Adrenal gland (tissue), 12 donors: ENCODE results near the gene LRRIQ1. TPM values are rescaled to one million over a fixed set of nuclear protein-coding genes. Genes with fewer than 3 reads are reported as not detected.

Experiments
- DNase-seq, 7 donors: peaks; one replicate each; pipeline ENCODE4 v3.0.0-alpha.2; 2019 to 2020
- H3K27ac ChIP-seq, 5 donors: fragments of 200-600 bp; sonication (generic) in 4 of 5; 1 replicate in 3 of 5; 2 replicates in 2 of 5; pipeline versions ENCODE4 v1.5.1 to v1.8.0; 2016 to 2020; ENCODE audit warnings: mild to moderate bottlenecking in 1 of 5
- H3K27me3 ChIP-seq: fragments of 200-600 bp; 2 replicates; pipeline ENCODE4 v1.8.0; 2021
- H3K36me3 ChIP-seq, 2 donors: fragments of 200-600 bp; replicated peaks in 1 of 2; 1 replicate in 1 of 2; 2 replicates in 1 of 2; pipeline versions ENCODE4 v1.5.1 to v1.8.0; 2018 to 2022
- H3K4me1 ChIP-seq, 2 donors: fragments of 200-600 bp; replicated peaks in 1 of 2; 1 replicate in 1 of 2; 2 replicates in 1 of 2; pipeline versions ENCODE4 v1.5.1 to v1.8.0; 2018 to 2021
- H3K4me3 ChIP-seq, 4 donors: fragments of 200-600 bp; sonication (generic) in 3 of 4; one replicate each; pipeline ENCODE4 v1.5.1; 2016 to 2018
- H3K9me3 ChIP-seq, 3 donors: fragments of 200-600 bp; sonication (generic) in 1 of 3; replicated peaks in 1 of 3; 1 replicate in 2 of 3; 2 replicates in 1 of 3; pipeline versions ENCODE4 v1.5.1 to v1.8.0; 2016 to 2021
- POLR2A ChIP-seq, 2 donors: fragments of 450-650 bp; IDR thresholded peaks; one replicate each; pipeline ENCODE4 v1.6.1; 2017; ENCODE audit warnings: antibody characterized with exemption in 2 of 2, mild to moderate bottlenecking in 2 of 2, moderate library complexity in 1 of 2
- WGBS, 4 donors: extraction: QIAGEN DNeasy Blood & Tissue Kit in 2 of 4; methylation state at CpG; one replicate each; pipeline versions ENCODE4 v1.1.5 to v1.1.7; 2013 to 2017; 5-methylcytosine and 5-hydroxymethylcytosine counted together
- intact Hi-C, 2 donors: fragments of 100-400 bp; cut with DNase I; formaldehyde crosslinking; loops; one replicate each; pipeline versions ENCODE4 v1.14.1 to v1.15.0; 2022 to 2023
- polyA plus RNA-seq, 3 donors: library from polyadenylated mRNA; stranded (reverse); fragments of 200-250 nt in 2 of 3; fragments of 350-450 nt in 1 of 3; fragmentation: Illumina TruSeq in 1 of 3; extraction: RNeasy Lipid Tissue Mini Kit (QIAGEN cat#74804) in 1 of 3; gene quantifications; one replicate each; pipeline ENCODE4 v1.2.3, GENCODE V29; 2013 to 2014
- total RNA-seq, 9 donors: library from RNA; depleted of rRNA in 4 of 9; stranded (reverse); fragments of >200 nt in 4 of 9; fragments of 120-200 nt in 1 of 9; fragmentation: NEBNext Ultra II Directional in 1 of 9; extraction: Animal tissue kit (Norgen Biotek cat#: 25700) in 1 of 9; gene quantifications; one replicate each; pipeline versions ENCODE4 v1.1.0 to v1.2.4, GENCODE V29; 2013 to 2023
- TF ChIP-seq, protein P1 (sequence below), 6 experiments: fragments of 450-650 bp in 4 of 6; fragments of 200-600 bp in 2 of 6; sonication (generic) in 1 of 6; IDR thresholded peaks; 1 replicate in 5 of 6; 2 replicates in 1 of 6; pipeline versions ENCODE4 v1.5.1 to v1.8.0; 2016 to 2021; ENCODE audit warnings: antibody characterized with exemption in 6 of 6, mild to moderate bottlenecking in 2 of 6, moderate library complexity in 1 of 6
- donor health status: healthy with polysubstance abuse.
- donor health status: Bipolar disorder and iron deficiency.
- donor health status: DM: yes; HTN: yes; CAD: no.
- donor health status: DM: no; HTN: no; CAD: no.
- donor health status: DM: no; HTN: no; CAD: no.
- donor health status: DM: yes; HTN: yes; CAD: no.

Gene LRRIQ1
- total and polyA plus RNA-seq, 12 donors, result 0.09 to 0.56 (median 0.34) TPM; not detected in 3

DNA sequence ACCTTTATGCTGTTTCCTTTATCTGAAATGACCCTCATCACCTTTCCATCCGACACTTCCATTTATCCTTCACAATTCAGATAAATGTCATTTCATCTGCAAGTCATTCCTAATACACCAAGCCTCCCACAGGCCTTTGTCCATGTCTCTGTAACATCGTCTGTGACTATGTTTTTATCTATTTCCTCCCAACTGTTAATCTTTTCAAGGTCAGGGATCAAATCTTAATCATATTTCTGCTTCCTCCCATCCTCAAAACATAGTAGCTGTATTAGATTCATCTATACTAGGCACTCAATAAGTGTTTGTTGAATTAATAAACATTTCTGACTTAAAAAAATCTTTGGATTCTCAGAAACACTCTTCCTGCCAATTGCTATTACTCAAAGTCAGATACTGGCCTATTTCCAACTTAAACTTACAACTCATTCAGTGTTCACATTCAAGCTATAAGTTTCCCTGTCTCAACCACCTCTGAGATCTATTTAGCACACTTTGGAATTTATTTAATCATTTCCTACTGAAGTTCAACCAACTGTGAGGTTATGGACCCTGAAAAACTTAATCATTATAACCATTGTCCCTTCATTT, 143.6 kb downstream of the LRRIQ1 start:
- no peak for DNase-seq
- Histone ChIP-seq H3K27ac (no peak overlapping the region), H3K9me3 (no peaks in the 10 kb centered on the region), H3K4me3 (no peak overlapping the region), H3K4me1 (no peaks in the 10 kb centered on the region), H3K36me3 (no peaks in the 10 kb centered on the region), H3K27me3 (no peaks in the 10 kb centered on the region)
- WGBS, 4 donors, result 25 to 31% (median 26%) methylated on average over 2 of the region's 2 CpGs
- TF ChIP-seq POLR2A (IDR thresholded peaks at IDR 0.05), result no peak
- TF ChIP-seq, protein P1, sequence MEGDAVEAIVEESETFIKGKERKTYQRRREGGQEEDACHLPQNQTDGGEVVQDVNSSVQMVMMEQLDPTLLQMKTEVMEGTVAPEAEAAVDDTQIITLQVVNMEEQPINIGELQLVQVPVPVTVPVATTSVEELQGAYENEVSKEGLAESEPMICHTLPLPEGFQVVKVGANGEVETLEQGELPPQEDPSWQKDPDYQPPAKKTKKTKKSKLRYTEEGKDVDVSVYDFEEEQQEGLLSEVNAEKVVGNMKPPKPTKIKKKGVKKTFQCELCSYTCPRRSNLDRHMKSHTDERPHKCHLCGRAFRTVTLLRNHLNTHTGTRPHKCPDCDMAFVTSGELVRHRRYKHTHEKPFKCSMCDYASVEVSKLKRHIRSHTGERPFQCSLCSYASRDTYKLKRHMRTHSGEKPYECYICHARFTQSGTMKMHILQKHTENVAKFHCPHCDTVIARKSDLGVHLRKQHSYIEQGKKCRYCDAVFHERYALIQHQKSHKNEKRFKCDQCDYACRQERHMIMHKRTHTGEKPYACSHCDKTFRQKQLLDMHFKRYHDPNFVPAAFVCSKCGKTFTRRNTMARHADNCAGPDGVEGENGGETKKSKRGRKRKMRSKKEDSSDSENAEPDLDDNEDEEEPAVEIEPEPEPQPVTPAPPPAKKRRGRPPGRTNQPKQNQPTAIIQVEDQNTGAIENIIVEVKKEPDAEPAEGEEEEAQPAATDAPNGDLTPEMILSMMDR (IDR thresholded peaks at IDR 0.05), result no peak
- intact Hi-C loops, result no loop called here

DNA sequence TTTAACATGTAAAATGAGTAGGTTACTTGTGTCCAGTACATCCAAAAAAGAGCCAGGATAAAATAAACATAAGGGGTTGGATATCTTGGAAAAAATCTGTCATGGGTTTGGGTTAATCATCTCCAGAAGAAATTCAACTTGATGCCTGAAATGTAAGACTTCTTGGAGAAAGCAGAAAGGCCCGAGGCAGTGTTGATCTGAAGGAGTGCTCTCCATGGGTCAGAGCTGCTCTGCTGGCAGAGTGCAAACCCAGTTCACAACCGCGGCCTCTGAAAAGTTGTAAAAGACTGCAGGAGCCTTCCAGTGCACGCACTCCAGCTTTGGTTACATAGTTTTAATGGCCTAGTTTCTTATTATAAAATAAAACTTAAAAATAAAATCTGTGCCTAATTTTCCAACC, 146.5 kb downstream of the LRRIQ1 start:
- Histone ChIP-seq H3K4me1 (no peaks in the 10 kb centered on the region), H3K27me3 (no peaks in the 10 kb centered on the region), H3K9me3 (no peaks in the 10 kb centered on the region), H3K4me3 (no peak overlapping the region), H3K36me3 (no peaks in the 10 kb centered on the region), H3K27ac (no peak overlapping the region)
- DNase-seq, result no peak
- TF ChIP-seq, protein P1 (IDR thresholded peaks at IDR 0.05), result no peak
- no peak for TF ChIP-seq POLR2A (IDR thresholded peaks at IDR 0.05)
- WGBS, 4 donors, result 63 to 78% (median 69%) methylated on average over 4 of the region's 4 CpGs
- intact Hi-C loops, result no loop called here

DNA sequence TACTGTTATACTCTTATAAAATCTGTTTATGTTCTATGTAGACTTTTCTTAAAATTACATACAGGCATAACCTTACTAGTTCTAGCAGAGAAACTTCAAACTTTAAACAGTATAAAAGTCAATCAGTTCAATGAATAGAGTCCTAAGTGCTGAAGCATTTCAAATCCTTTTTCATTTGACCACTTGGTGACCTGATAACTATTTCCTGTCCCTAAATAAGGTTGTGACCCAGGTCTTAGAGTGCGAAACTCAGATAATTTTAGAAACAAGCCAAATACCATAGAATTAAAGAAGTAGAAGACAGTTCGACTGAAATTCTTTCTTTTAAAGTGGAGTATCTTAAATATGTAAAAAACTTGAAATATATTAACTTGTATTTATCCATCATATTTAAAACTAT, 147.7 kb downstream of the LRRIQ1 start:
- no peak for DNase-seq
- intact Hi-C loops, result no loop called here
- H3K36me3 ChIP-seq, result no peaks in the 10 kb centered on the region
- no peak overlapping the region for H3K27ac ChIP-seq
- no peaks in the 10 kb centered on the region for H3K9me3 ChIP-seq
- no peaks in the 10 kb centered on the region for H3K27me3 ChIP-seq
- TF ChIP-seq POLR2A (IDR thresholded peaks at IDR 0.05), result no peak
- TF ChIP-seq, protein P1 (IDR thresholded peaks at IDR 0.05), result no peak
- H3K4me1 ChIP-seq, result no peaks in the 10 kb centered on the region
- H3K4me3 ChIP-seq, result no peak overlapping the region
- 40 to 57% (median 44%) methylated on average over 2 of the region's 2 CpGs for WGBS, 4 donors

- Histone ChIP-seq H3K27me3 (no peaks in the 10 kb centered on the region), H3K4me3 (no peak overlapping the region), H3K4me1 (no peaks in the 10 kb centered on the region), H3K36me3 (no peaks in the 10 kb centered on the region), H3K27ac (no peak overlapping the region), H3K9me3 (no peaks in the 10 kb centered on the region)
- DNase-seq, result no peak
- intact Hi-C loops, result no loop called here
- TF ChIP-seq POLR2A (IDR thresholded peaks at IDR 0.05), result no peak
- TF ChIP-seq, protein P1 (IDR thresholded peaks at IDR 0.05), result no peak
- WGBS, 4 donors, result 52 to 64% (median 60%) methylated on average over 3 of the region's 3 CpGs
These were observed 150.1 kb downstream of the LRRIQ1 start for GRCh38 chr12:85186236-85186635.
